Ishikawa (cell line): ENCODE measurements around the gene TERT.
A peak's percentile ranks its signal among the peaks of the same experiment; 100 is the strongest.

Experiments used
- CEBPB ChIP-seq: IDR thresholded peaks from 2 replicates; pipeline ENCODE4 v1.6.1; 2012
- CREB1 ChIP-seq: IDR thresholded peaks from 2 replicates; pipeline ENCODE4 v1.6.1; 2012; ENCODE audit warnings: low read depth
- EGR1 ChIP-seq: IDR thresholded peaks from 2 replicates; pipeline ENCODE4 v1.6.1; 2012
- EP300 ChIP-seq: IDR thresholded peaks from 2 replicates; pipeline ENCODE4 v1.6.1; 2012; ENCODE audit warnings: borderline replicate concordance
- FOXM1 ChIP-seq: IDR thresholded peaks from 2 replicates; pipeline ENCODE4 v1.6.1; 2012; ENCODE audit warnings: low read depth, borderline replicate concordance
- NFIC ChIP-seq: IDR thresholded peaks from 2 replicates; pipeline ENCODE4 v1.6.1; 2012
- RAD21 ChIP-seq: IDR thresholded peaks from 2 replicates; pipeline ENCODE4 v1.6.1; 2012; ENCODE audit warnings: low read depth
- REST ChIP-seq: IDR thresholded peaks from 2 replicates; pipeline ENCODE4 v1.6.1; 2012; ENCODE audit warnings: low read depth, mild to moderate bottlenecking
- TAF1 ChIP-seq: IDR thresholded peaks from 2 replicates; pipeline ENCODE4 v1.6.1; 2012; ENCODE audit warnings: low read depth, mild to moderate bottlenecking
- TCF12 ChIP-seq: IDR thresholded peaks from 2 replicates; pipeline ENCODE4 v1.6.1; 2012; ENCODE audit warnings: low read depth
- TEAD4 ChIP-seq: IDR thresholded peaks from 2 replicates; pipeline ENCODE4 v1.6.1; 2012
- USF1 ChIP-seq: IDR thresholded peaks from 2 replicates; pipeline ENCODE4 v1.6.1; 2012
- YY1 ChIP-seq: IDR thresholded peaks from 2 replicates; pipeline ENCODE4 v1.6.1; 2012; ENCODE audit warnings: low read depth
- ZBTB7A ChIP-seq: IDR thresholded peaks from 2 replicates; pipeline ENCODE4 v1.6.1; 2012; ENCODE audit warnings: low read depth
- TF ChIP-seq, protein P1 (sequence below): IDR thresholded peaks from 2 replicates; pipeline ENCODE4 v1.6.1; 2012

TERT gene

GRCh38 chr5:1219098-1219767 lies 75.6 kb downstream of the TERT start:
- TF ChIP-seq TEAD4 (no peak), REST (no peak), EP300 (no peak), CREB1 (no peak), NFIC (no peak), RAD21 (no peak), EGR1 (no peak), YY1 (no peak), ZBTB7A (no peak), FOXM1 (no peak), TCF12 (no peak), USF1 (no peak), CEBPB (no peak), TAF1 (no peak)
- TF ChIP-seq, protein P1, sequence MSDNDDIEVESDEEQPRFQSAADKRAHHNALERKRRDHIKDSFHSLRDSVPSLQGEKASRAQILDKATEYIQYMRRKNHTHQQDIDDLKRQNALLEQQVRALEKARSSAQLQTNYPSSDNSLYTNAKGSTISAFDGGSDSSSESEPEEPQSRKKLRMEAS: no peak

GRCh38 chr5:1218351-1219080 lies 76.4 kb downstream of the TERT start:
- TF ChIP-seq REST (no peak), EGR1 (no peak), EP300 (no peak), CREB1 (no peak), TAF1 (no peak), NFIC (no peak)

DNA sequence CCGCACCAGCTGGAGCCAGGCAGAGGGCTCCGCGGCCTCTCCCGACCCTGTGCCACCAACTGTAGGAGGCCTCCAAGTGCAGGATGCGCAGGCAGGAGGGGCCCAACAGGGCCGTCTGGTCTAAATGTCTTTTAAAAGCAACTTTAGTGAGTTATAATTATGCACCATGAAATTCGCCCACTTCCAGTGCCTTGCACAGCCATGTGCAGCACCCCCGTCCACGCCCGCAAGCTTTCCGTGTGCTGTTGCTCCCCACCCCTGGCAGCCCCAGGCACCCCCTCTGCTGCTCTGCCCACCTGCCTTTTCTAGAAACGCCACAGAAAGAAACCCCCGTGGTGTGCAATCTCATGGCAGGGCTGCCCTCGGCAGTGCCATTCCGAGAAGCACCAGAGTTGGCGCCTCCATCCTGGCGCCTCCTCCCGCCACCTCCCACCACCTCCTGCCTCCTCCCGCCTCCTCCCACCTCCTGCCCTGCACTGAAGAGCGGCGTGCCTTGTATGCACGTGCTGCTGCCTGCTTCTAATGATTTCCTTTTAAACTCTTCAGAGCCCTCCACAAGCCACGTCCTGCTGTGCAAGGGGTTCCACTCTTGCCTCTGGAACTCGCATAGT lies 77.2 kb downstream of the TERT start:
- TF ChIP-seq, protein P1: peak; percentile 86
- no peak for TF ChIP-seq REST
- no peak for TF ChIP-seq ZBTB7A

DNA sequence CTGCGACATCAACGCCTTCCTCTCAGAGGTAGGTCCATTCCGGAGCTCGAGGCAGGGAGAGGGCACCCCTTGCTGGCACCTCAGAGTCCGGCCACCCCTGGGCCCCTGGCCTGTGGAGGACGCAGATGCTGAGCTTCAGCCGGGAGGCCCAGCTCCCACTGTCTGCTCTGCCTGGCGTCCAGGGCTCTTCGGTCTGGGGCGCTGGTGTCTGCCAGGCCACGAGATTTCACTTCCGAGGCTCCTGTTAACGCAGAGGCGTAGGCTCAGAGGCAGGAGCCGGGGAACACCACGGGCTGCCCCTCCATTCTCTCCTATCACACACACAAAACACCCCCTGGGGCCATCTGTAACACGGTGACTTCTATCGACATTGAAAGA lies 78.0 kb downstream of the TERT start:
- TF ChIP-seq RAD21 (no peak), REST (no peak), ZBTB7A (no peak), NFIC (no peak)
